RWPE2 (cell line): ENCODE results near the gene MUC16.

Source experiments
- ATAC-seq: fragments of 200-7000 bp; cut with Tn5 transposase; 3 replicates; pipeline ENCODE4 v1.9.1; 2021; ENCODE audit warnings: low read depth
- DNase-seq: peaks from one replicate; pipeline ENCODE4 v3.0.0-alpha.2; 2020; ENCODE audit warnings: low spot score
- H3K27ac ChIP-seq: fragments of 450-650 bp; 2 replicates; pipeline ENCODE4 v1.5.1; 2017; ENCODE audit warnings: mild to moderate bottlenecking; ENCODE audit not compliant: poor library complexity, severe bottlenecking
- H3K27me3 ChIP-seq: fragments of 250-450 bp; sonication (Bioruptor Pico); 2 replicates; pipeline ENCODE4 v1.5.1; 2021; ENCODE audit warnings: mild to moderate bottlenecking, moderate library complexity; ENCODE audit not compliant: insufficient read depth, poor library complexity, severe bottlenecking
- H3K36me3 ChIP-seq: fragments of 250-450 bp; sonication (Bioruptor Pico); 2 replicates; pipeline ENCODE4 v1.5.1; 2020; ENCODE audit warnings: low read depth, mild to moderate bottlenecking, moderate library complexity
- H3K4me1 ChIP-seq: fragments of 250-450 bp; sonication (Bioruptor Pico); 2 replicates; pipeline ENCODE4 v1.5.1; 2021; ENCODE audit warnings: mild to moderate bottlenecking, moderate library complexity; ENCODE audit not compliant: insufficient read depth, poor library complexity, severe bottlenecking
- H3K4me3 ChIP-seq: fragments of 250-450 bp; sonication (Bioruptor Pico); 2 replicates; pipeline ENCODE4 v1.5.1; 2021; ENCODE audit warnings: mild to moderate bottlenecking, moderate library complexity; ENCODE audit not compliant: severe bottlenecking
- H3K9me3 ChIP-seq: fragments of 250-450 bp; sonication (Bioruptor Pico); 2 replicates; pipeline ENCODE4 v1.5.1; 2021; ENCODE audit warnings: mild to moderate bottlenecking, moderate library complexity; ENCODE audit not compliant: severe bottlenecking
- TF ChIP-seq, protein P1 (sequence below): fragments of 450-650 bp; IDR thresholded peaks from one replicate; pipeline ENCODE4 v1.5.1; 2017; ENCODE audit warnings: mild to moderate bottlenecking, moderate library complexity; ENCODE audit not compliant: poor library complexity, severe bottlenecking

MUC16 gene

DNA sequence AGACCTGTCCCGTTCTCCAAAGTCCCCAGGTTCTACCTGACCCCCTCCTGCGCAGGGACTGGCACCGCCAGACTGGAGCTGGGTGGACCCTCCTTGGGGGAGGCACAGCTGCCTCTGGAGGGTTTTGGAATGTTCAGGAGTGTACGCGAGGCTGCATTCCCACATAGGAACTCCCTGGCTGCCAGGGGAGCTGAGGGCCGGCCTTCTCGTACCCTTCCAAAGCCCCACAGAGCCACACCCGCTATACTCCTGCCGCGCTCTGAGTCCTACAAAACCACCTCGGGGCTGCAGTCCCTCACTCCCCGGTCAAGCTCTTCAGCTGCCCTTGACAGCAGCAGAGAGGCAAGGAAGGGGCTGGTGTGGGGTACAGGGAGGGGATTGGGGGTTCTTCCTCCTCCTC lies 484 bp upstream of the MUC16 start:
- H3K27ac ChIP-seq = no peak overlapping the region
- H3K36me3 ChIP-seq = no peaks in the 10 kb centered on the region
- DNase-seq = no peak
- TF ChIP-seq, protein P1, sequence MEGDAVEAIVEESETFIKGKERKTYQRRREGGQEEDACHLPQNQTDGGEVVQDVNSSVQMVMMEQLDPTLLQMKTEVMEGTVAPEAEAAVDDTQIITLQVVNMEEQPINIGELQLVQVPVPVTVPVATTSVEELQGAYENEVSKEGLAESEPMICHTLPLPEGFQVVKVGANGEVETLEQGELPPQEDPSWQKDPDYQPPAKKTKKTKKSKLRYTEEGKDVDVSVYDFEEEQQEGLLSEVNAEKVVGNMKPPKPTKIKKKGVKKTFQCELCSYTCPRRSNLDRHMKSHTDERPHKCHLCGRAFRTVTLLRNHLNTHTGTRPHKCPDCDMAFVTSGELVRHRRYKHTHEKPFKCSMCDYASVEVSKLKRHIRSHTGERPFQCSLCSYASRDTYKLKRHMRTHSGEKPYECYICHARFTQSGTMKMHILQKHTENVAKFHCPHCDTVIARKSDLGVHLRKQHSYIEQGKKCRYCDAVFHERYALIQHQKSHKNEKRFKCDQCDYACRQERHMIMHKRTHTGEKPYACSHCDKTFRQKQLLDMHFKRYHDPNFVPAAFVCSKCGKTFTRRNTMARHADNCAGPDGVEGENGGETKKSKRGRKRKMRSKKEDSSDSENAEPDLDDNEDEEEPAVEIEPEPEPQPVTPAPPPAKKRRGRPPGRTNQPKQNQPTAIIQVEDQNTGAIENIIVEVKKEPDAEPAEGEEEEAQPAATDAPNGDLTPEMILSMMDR = no peak
- no peak; the same call in 2 of the 3 replicates for ATAC-seq
- H3K4me3 ChIP-seq = no peak overlapping the region
- peaks cover 2% of the 10 kb centered on the region for H3K27me3 ChIP-seq
- no peaks in the 10 kb centered on the region for H3K9me3 ChIP-seq
- no peaks in the 10 kb centered on the region for H3K4me1 ChIP-seq

DNA sequence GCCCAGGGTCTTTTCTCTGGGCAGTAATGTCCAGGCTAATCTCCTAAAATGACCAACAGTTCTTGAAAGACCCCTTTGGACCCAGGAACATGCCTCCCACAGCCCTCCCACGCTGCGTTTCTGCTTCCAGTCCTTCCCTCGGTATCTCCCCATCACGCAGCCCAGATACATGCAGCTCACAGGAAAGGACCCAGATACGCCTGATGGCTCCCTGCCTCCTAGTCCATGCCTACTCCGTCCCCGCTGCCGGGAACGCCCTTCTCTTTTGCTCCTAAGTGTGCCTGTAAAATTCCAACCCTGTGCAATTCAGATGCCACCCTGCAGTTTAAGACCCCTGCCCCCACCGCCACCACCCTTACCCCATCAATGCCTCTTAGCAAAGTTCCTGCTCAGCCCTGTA lies 778 bp downstream of the MUC16 start:
- no peaks in the 10 kb centered on the region for H3K4me1 ChIP-seq
- H3K27ac ChIP-seq = no peak overlapping the region
- no peaks in the 10 kb centered on the region for H3K36me3 ChIP-seq
- no peaks in the 10 kb centered on the region for H3K9me3 ChIP-seq
- DNase-seq (no peak), ATAC-seq (no peak)
- H3K27me3 ChIP-seq = peaks cover 2% of the 10 kb centered on the region
- H3K4me3 ChIP-seq = no peak overlapping the region
- TF ChIP-seq, protein P1 = no peak

DNA sequence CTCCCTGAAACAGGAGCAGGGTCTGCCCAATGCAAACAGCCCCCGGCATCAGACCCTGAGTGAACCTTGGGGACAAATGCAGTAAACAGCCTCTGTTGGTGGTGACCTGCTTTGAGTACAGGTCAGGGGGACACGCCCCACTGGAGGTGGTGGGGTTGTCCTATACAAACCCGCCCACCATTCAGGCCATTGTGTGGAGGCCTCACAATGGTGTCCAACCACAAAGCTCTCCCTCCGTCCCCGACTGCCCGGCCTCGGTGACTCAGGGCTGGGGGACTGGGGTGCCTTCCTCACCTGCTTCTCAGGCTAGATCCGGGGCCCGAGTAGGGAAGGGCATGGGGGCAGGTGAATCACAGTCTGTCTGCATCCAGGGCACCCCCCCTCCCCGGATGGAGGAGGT lies 1.5 kb downstream of the MUC16 start:
- no peaks in the 10 kb centered on the region for H3K4me1 ChIP-seq
- H3K9me3 ChIP-seq = no peaks in the 10 kb centered on the region
- peaks cover 2% of the 10 kb centered on the region for H3K27me3 ChIP-seq
- no peaks in the 10 kb centered on the region for H3K36me3 ChIP-seq
- H3K27ac ChIP-seq = no peak overlapping the region
- TF ChIP-seq, protein P1 = no peak
- DNase-seq (peak; percentile 56), ATAC-seq (no peak)
- no peak overlapping the region for H3K4me3 ChIP-seq

DNA sequence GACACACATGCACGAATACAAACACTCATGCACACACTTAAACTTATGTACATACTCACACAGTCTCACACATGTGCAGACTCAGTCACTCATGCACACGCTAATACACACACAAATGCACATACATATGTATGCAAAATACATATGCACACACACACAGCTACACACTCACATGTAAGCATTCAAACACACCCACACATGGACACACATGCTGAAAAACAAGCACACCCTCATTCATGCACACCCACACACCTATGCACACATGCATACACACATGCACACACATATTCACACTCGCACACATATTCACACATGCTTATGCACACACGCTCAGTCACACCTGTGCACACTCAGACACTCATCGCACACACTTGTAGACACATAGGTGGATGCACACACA lies 9.3 kb downstream of the MUC16 start:
- Histone ChIP-seq H3K27me3 (no peaks in the 10 kb centered on the region), H3K27ac (no peak overlapping the region), H3K9me3 (no peaks in the 10 kb centered on the region), H3K36me3 (no peaks in the 10 kb centered on the region), H3K4me3 (no peak overlapping the region), H3K4me1 (no peaks in the 10 kb centered on the region)
- no peak for DNase-seq
- no peak for ATAC-seq
- TF ChIP-seq, protein P1 = no peak

DNA sequence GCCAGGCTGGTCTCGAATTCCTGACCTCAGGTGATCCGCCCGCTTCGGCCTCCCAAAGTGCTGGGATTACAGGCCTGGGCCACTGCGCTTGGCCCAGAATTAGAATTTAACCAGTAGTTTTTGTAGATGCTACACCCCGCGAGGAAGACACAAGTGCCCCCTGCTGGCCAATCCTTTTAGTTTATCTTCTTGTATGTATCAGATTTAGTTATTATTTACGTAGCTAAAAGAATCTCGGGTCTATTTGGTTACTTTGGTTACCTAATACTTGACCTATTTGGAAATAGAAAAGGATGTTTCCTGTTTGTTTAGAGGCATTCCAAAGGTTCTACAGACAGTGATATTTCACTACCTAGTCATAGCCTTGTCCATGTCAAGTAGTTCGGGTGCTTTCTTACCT lies 22.0 kb downstream of the MUC16 start:
- DNase-seq (no peak), ATAC-seq (no peak)
- no peak overlapping the region for H3K27ac ChIP-seq
- TF ChIP-seq, protein P1 = no peak
- H3K36me3 ChIP-seq = no peaks in the 10 kb centered on the region
- no peaks in the 10 kb centered on the region for H3K9me3 ChIP-seq
- H3K4me3 ChIP-seq = no peak overlapping the region
- H3K4me1 ChIP-seq = no peaks in the 10 kb centered on the region
- no peaks in the 10 kb centered on the region for H3K27me3 ChIP-seq
